ENCODE data around the gene MMP20. TPM values are rescaled to one million over a fixed set of nuclear protein-coding genes. Genes with fewer than 3 reads are reported as not detected.

MMP20 gene
- total and polyA plus RNA-seq, 2 experiments from 2014 or later = not detected

DNA sequence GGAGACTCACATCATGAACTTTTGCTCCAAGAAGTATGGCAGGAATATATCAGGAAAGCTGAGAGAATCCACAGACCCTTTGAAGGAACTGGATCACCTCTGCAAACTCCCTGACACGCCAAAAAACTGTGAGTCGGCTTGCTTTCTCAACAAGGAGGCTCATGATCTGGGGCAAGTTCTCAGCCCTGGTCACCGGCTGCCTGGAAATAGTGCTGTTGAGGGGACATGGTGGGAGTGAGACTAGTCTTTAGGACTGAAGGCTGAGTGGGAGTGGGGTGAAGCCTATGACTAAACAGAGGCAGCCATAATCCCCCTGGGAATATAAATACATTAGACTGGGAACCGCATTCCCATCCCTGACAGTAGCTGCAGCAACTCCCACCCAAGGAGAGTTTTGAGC, 86.2 kb downstream of the MMP20 start (continued):
- TF ChIP-seq, protein P1, sequence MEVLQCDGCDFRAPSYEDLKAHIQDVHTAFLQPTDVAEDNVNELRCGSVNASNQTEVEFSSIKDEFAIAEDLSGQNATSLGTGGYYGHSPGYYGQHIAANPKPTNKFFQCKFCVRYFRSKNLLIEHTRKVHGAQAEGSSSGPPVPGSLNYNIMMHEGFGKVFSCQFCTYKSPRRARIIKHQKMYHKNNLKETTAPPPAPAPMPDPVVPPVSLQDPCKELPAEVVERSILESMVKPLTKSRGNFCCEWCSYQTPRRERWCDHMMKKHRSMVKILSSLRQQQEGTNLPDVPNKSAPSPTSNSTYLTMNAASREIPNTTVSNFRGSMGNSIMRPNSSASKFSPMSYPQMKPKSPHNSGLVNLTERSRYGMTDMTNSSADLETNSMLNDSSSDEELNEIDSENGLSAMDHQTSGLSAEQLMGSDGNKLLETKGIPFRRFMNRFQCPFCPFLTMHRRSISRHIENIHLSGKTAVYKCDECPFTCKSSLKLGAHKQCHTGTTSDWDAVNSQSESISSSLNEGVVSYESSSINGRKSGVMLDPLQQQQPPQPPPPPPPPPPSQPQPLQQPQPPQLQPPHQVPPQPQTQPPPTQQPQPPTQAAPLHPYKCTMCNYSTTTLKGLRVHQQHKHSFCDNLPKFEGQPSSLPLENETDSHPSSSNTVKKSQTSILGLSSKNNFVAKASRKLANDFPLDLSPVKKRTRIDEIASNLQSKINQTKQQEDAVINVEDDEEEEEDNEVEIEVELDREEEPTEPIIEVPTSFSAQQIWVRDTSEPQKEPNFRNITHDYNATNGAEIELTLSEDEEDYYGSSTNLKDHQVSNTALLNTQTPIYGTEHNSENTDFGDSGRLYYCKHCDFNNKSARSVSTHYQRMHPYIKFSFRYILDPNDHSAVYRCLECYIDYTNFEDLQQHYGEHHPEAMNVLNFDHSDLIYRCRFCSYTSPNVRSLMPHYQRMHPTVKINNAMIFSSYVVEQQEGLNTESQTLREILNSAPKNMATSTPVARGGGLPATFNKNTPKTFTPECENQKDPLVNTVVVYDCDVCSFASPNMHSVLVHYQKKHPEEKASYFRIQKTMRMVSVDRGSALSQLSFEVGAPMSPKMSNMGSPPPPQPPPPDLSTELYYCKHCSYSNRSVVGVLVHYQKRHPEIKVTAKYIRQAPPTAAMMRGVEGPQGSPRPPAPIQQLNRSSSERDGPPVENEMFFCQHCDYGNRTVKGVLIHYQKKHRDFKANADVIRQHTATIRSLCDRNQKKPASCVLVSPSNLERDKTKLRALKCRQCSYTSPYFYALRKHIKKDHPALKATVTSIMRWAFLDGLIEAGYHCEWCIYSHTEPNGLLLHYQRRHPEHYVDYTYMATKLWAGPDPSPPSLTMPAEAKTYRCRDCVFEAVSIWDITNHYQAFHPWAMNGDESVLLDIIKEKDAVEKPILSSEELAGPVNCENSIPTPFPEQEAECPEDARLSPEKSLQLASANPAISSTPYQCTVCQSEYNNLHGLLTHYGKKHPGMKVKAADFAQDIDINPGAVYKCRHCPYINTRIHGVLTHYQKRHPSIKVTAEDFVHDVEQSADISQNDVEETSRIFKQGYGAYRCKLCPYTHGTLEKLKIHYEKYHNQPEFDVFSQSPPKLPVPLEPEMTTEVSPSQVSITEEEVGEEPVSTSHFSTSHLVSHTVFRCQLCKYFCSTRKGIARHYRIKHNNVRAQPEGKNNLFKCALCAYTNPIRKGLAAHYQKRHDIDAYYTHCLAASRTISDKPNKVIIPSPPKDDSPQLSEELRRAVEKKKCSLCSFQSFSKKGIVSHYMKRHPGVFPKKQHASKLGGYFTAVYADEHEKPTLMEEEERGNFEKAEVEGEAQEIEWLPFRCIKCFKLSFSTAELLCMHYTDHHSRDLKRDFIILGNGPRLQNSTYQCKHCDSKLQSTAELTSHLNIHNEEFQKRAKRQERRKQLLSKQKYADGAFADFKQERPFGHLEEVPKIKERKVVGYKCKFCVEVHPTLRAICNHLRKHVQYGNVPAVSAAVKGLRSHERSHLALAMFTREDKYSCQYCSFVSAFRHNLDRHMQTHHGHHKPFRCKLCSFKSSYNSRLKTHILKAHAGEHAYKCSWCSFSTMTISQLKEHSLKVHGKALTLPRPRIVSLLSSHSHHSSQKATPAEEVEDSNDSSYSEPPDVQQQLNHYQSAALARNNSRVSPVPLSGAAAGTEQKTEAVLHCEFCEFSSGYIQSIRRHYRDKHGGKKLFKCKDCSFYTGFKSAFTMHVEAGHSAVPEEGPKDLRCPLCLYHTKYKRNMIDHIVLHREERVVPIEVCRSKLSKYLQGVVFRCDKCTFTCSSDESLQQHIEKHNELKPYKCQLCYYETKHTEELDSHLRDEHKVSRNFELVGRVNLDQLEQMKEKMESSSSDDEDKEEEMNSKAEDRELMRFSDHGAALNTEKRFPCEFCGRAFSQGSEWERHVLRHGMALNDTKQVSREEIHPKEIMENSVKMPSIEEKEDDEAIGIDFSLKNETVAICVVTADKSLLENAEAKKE (CRISPR knock-in tag; IDR thresholded peaks at IDR 0.05) = no peak

DNA sequence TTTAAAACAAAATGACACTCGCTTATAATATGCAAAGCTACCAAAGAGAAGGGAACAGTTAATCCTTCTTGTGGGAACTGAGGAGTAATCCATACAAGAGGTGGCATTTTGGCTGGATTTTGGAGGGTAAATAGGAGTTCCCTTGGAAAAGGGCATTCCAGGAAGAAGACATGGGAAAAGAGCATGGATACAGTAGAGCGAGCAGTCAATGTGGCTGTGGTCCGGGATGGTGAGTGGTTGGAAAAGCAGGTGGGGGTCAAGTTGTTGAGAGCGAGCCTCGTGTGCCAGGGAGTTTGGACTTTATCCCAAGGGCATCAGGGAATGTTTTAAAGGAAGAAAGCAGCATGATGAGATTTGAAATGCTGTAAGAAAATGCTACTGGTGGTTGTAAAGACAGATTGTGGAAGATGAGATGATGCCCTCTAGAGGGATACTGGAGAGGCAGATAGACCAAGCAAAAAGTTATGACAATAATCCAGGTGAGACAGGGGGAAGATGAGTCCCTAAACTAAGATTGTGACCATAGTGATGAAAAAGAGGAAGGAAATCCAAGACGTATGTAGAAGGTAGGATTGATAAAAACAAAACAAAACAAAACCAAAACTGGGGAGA, 90.8 kb downstream of the MMP20 start:
- Mint-ChIP-seq H3K9me3 (no peaks in the 10 kb centered on the region), H3K4me1 (peaks cover under 1% of the 10 kb centered on the region; the same call in 1 of the 3 replicates), H3K27me3 (ENCODE audit: insufficient read depth, low read depth, poor library complexity) (peaks cover 4% of the 10 kb centered on the region), H3K4me3 (no peak overlapping the region), H3K27ac (no peak overlapping the region), H3K36me3 (ENCODE audit: low read depth) (no peaks in the 10 kb centered on the region)
- H3K36me3 ChIP-seq (ENCODE audit: insufficient read depth) = no peaks in the 10 kb centered on the region
- H3K27ac ChIP-seq (ENCODE audit: low read depth) = no peak overlapping the region
- H3K79me2 ChIP-seq (replicated peaks; ENCODE audit: insufficient read depth) = no peaks in the 10 kb centered on the region
- no peaks in the 10 kb centered on the region for H3K9me2 ChIP-seq (ENCODE audit: insufficient read depth)
- H2AFZ ChIP-seq = 0 out of 2 replicates have a peak overlapping the region, but pooled peaks have one; percentile 80
- ATAC-seq (no peak), DNase-seq (ENCODE audit: low spot score) (no peak)
- TF ChIP-seq, protein P2, sequence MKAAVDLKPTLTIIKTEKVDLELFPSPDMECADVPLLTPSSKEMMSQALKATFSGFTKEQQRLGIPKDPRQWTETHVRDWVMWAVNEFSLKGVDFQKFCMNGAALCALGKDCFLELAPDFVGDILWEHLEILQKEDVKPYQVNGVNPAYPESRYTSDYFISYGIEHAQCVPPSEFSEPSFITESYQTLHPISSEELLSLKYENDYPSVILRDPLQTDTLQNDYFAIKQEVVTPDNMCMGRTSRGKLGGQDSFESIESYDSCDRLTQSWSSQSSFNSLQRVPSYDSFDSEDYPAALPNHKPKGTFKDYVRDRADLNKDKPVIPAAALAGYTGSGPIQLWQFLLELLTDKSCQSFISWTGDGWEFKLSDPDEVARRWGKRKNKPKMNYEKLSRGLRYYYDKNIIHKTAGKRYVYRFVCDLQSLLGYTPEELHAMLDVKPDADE (IDR thresholded peaks at IDR 0.05) = no peak
- TF ChIP-seq, protein P3, sequence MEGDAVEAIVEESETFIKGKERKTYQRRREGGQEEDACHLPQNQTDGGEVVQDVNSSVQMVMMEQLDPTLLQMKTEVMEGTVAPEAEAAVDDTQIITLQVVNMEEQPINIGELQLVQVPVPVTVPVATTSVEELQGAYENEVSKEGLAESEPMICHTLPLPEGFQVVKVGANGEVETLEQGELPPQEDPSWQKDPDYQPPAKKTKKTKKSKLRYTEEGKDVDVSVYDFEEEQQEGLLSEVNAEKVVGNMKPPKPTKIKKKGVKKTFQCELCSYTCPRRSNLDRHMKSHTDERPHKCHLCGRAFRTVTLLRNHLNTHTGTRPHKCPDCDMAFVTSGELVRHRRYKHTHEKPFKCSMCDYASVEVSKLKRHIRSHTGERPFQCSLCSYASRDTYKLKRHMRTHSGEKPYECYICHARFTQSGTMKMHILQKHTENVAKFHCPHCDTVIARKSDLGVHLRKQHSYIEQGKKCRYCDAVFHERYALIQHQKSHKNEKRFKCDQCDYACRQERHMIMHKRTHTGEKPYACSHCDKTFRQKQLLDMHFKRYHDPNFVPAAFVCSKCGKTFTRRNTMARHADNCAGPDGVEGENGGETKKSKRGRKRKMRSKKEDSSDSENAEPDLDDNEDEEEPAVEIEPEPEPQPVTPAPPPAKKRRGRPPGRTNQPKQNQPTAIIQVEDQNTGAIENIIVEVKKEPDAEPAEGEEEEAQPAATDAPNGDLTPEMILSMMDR (conservative IDR thresholded peaks at IDR 0.05; ENCODE audit: low read depth in 2 of 2) = peak; percentile 42 to 44
- H3K4me1 ChIP-seq (ENCODE audit: insufficient read depth) = no peaks in the 10 kb centered on the region
- H3K4me2 ChIP-seq = no peak overlapping the region
- H3K4me3 ChIP-seq = no peak overlapping the region
- no peaks in the 10 kb centered on the region for H4K20me1 ChIP-seq (replicated peaks; ENCODE audit: insufficient read depth)
- no peaks in the 10 kb centered on the region for H3F3A ChIP-seq (replicated peaks; ENCODE audit: low read depth)
- H3K27me3 ChIP-seq (ENCODE audit: insufficient read depth) = no peaks in the 10 kb centered on the region
